OCI-LY7 (cell line): ENCODE measurements around the gene ARHGAP9. TPM values are rescaled to one million over a fixed set of nuclear protein-coding genes. Genes with fewer than 3 reads are reported as not detected.
A peak's percentile ranks its signal among the peaks of the same experiment; 100 is the strongest.

Source experiments
- BruUV-seq: library from RNA; stranded (reverse); fragments of 400-500 nt; replicated peaks from 2 replicates; lab custom pipeline; 2021; lab: Mats Ljungman, UMichigan
- CTCF ChIA-PET: fragments of 300-600 bp; sonication (Branson Sonifier 250); formaldehyde crosslinking; loops from one replicate; lab custom pipeline; 2022; ENCODE audit warnings: antibody characterized with exemption; ENCODE audit not compliant: unreplicated experiment; lab: Charles Lee
- POLR2A ChIA-PET: fragments of 300-600 bp; sonication (Branson Sonifier 250); formaldehyde crosslinking; loops from one replicate; lab custom pipeline; 2022; ENCODE audit warnings: antibody characterized with exemption; lab: Charles Lee
- DNase-seq: peaks from one replicate; pipeline ENCODE4 v3.0.0-alpha.2; 2015; ENCODE audit warnings: low spot score
- H2AFZ ChIP-seq: fragments of 200-600 bp; sonication (generic), shearing (Covaris generic); 2 replicates; pipeline ENCODE4 v1.6.1; 2014; ENCODE audit warnings: mild to moderate bottlenecking, antibody characterized with exemption, low read length, moderate library complexity
- H3K27ac ChIP-seq: fragments of 200-600 bp; sonication (generic); 2 replicates; pipeline ENCODE4 v1.5.1; 2014; ENCODE audit warnings: mixed run types, low read depth, mild to moderate bottlenecking, moderate library complexity, low read length, inconsistent platforms; ENCODE audit not compliant: poor library complexity, severe bottlenecking
- H3K36me3 ChIP-seq: fragments of 200-600 bp; sonication (generic); 2 replicates; pipeline ENCODE4 v1.6.1; 2014; ENCODE audit warnings: mild to moderate bottlenecking, antibody characterized with exemption, low read length, moderate library complexity, mixed read lengths; ENCODE audit not compliant: insufficient read depth
- H3K4me1 ChIP-seq: fragments of 200-600 bp; sonication (generic); 2 replicates; pipeline ENCODE4 v1.5.1; 2014; ENCODE audit warnings: mild to moderate bottlenecking, low read length; ENCODE audit not compliant: insufficient read depth, poor library complexity, severe bottlenecking
- H3K4me2 ChIP-seq: fragments of 200-600 bp; sonication (generic); 2 replicates; pipeline ENCODE4 v1.6.1; 2014; ENCODE audit warnings: mild to moderate bottlenecking, low read length
- H3K4me3 ChIP-seq: fragments of 200-600 bp; sonication (generic); 2 replicates; pipeline ENCODE4 v1.5.1; 2014; ENCODE audit warnings: mild to moderate bottlenecking, low read depth, low read length; ENCODE audit not compliant: poor library complexity, severe bottlenecking
- H3K79me2 ChIP-seq: fragments of 200-600 bp; sonication (generic); 2 replicates; pipeline ENCODE4 v1.6.1; 2016; ENCODE audit warnings: low read depth, mild to moderate bottlenecking, low read length, moderate library complexity, mixed read lengths; ENCODE audit not compliant: insufficient read depth
- H3K9me2 ChIP-seq: fragments of 200-600 bp; sonication (generic); 2 replicates; pipeline ENCODE4 v1.6.1; 2016; ENCODE audit warnings: mild to moderate bottlenecking, low read length, mixed read lengths; ENCODE audit not compliant: insufficient read depth
- H3K9me3 ChIP-seq: fragments of 200-600 bp; sonication (generic); 2 replicates; pipeline ENCODE4 v1.6.1; 2014; ENCODE audit warnings: mild to moderate bottlenecking, mixed run types, low read length, mixed read lengths
- H4K20me1 ChIP-seq: fragments of 200-600 bp; sonication (generic); 2 replicates; pipeline ENCODE4 v1.6.1; 2014; ENCODE audit warnings: mild to moderate bottlenecking, antibody characterized with exemption, low read length, moderate library complexity, mixed read lengths; ENCODE audit not compliant: insufficient read depth
- CTCF ChIP-seq: fragments of 200-600 bp; sonication (generic); conservative IDR thresholded peaks from 2 replicates; pipeline ENCODE4 v1.5.1; 2014; ENCODE audit warnings: mild to moderate bottlenecking, antibody characterized with exemption, low read length, moderate library complexity, mixed read lengths
- EZH2phosphoT487 ChIP-seq: fragments of 200-600 bp; sonication (generic); IDR thresholded peaks from 2 replicates; pipeline ENCODE4 v1.6.1; 2018; ENCODE audit warnings: low read depth, borderline replicate concordance, mild to moderate bottlenecking, mixed run types, antibody characterized with exemption, low read length, moderate library complexity, mixed read lengths
- intact Hi-C: fragments of 100-400 bp; cut with micrococcal nuclease; formaldehyde crosslinking; loops from one replicate; pipeline ENCODE4 v1.10.0; 2022; ENCODE audit not compliant: unreplicated experiment
- total RNA-seq, 2 experiments: library from RNA; depleted of rRNA in 1 of 2; stranded (reverse); fragments of >200 nt in 1 of 2; shearing (Covaris generic) in 1 of 2; gene quantifications; 2 replicates each; pipeline ENCODE4 v1.2.3, GENCODE V29; 2014 to 2022

Gene ARHGAP9
- total RNA-seq, 2 experiments from 2014 or later: 66.2 to 111 TPM

GRCh38 chr12:57454566-57455373, 24.9 kb downstream of the ARHGAP9 start, which contains the start of gene INHBE:
Gene INHBE (plus strand): TSS chr12:57455307. CDS start chr12:57455537, 230 bp downstream.
- H3K27ac ChIP-seq: no peak within 1 kb of the TSS
- CTCF ChIA-PET: interaction anchor here (0.6 to 2.2 kb wide), 11 partner anchors 10 to 241 kb away, joined by 3 to 14 read pairs (median 5); no protein-coding TSS in a partner anchor
- H2AFZ ChIP-seq: peak within 1 kb of the TSS; percentile 23; the same call in 1 of the 2 replicates
- DNase-seq: peak; percentile 58
- H3K9me3 ChIP-seq: no peaks in the 10 kb centered on the region
- no peaks in the 10 kb centered on the region for H3K79me2 ChIP-seq
- peak within 1 kb of the TSS; percentile 58 for H3K4me2 ChIP-seq
- no peak for TF ChIP-seq EZH2phosphoT487
- H3K36me3 ChIP-seq: no peaks in the 10 kb centered on the region
- H3K4me3 ChIP-seq: peak within 1 kb of the TSS; percentile 42
- intact Hi-C loops: no loop called here
- POLR2A ChIA-PET: interaction anchor here (0.6 to 2.1 kb wide), 9 partner anchors 8 to 943 kb away, joined by 3 to 7 read pairs (median 4); partner anchors contain the start of gene SHMT2
- H4K20me1 ChIP-seq: no peaks in the 10 kb centered on the region
- H3K4me1 ChIP-seq: peaks cover 41% of the 10 kb centered on the region
- no TSS peak for BruUV-seq
- no peaks in the 10 kb centered on the region for H3K9me2 ChIP-seq

- DNase-seq: no peak
- TF ChIP-seq CTCF (no peak), EZH2phosphoT487 (no peak)
- Histone ChIP-seq H3K9me2 (no peaks in the 10 kb centered on the region), H3K36me3 (no peaks in the 10 kb centered on the region), H3K79me2 (no peaks in the 10 kb centered on the region), H3K9me3 (no peaks in the 10 kb centered on the region), H3K4me3 (no peak overlapping the region), H3K4me1 (peaks cover 41% of the 10 kb centered on the region), H4K20me1 (no peaks in the 10 kb centered on the region), H3K4me2 (0 out of 2 replicates have a peak overlapping the region, but pooled peaks have one; percentile 7), H2AFZ (no peak overlapping the region), H3K27ac (no peak overlapping the region)
- POLR2A ChIA-PET: interaction anchor here (0.6 to 2.1 kb wide), 4 partner anchors 9 to 225 kb away, joined by 3 to 7 read pairs (median 4); partner anchors contain the start of gene SHMT2
- intact Hi-C loops: no loop called here
- no TSS peak for BruUV-seq
- CTCF ChIA-PET: interaction anchor here (1.2 to 2.2 kb wide), 2 partner anchors 24 to 147 kb away, joined by 3 to 12 read pairs; no protein-coding TSS in a partner anchor
These were observed 25.5 kb downstream of the ARHGAP9 start for GRCh38 chr12:57454213-57454565.

- H2AFZ ChIP-seq: peak overlapping the region; percentile 21; the same call in 1 of the 2 replicates
- no peaks in the 10 kb centered on the region for H3K79me2 ChIP-seq
- H3K4me3 ChIP-seq: no peak overlapping the region
- DNase-seq: peak; percentile 71
- no peaks in the 10 kb centered on the region for H3K36me3 ChIP-seq
- no peaks in the 10 kb centered on the region for H3K9me2 ChIP-seq
- H4K20me1 ChIP-seq: no peaks in the 10 kb centered on the region
- intact Hi-C loops: loop anchor here (1.0 to 2.0 kb wide), 3 partner anchors 146 to 240 kb away; no protein-coding TSS in a partner anchor
- BruUV-seq: no TSS peak
- H3K27ac ChIP-seq: no peak overlapping the region
- ChIA-PET POLR2A (interaction anchor here (0.6 to 1.9 kb wide), 6 partner anchors 8 to 202 kb away, joined by 3 to 8 read pairs (median 4); partner anchors contain the start of gene STAC3), CTCF (interaction anchor here (0.6 to 1.3 kb wide), 6 partner anchors 111 to 393 kb away, joined by 3 to 7 read pairs (median 6); no protein-coding TSS in a partner anchor)
- no peak for TF ChIP-seq EZH2phosphoT487
- TF ChIP-seq CTCF: peak; percentile 88
- no peaks in the 10 kb centered on the region for H3K9me3 ChIP-seq
- H3K4me1 ChIP-seq: peaks cover 32% of the 10 kb centered on the region
- H3K4me2 ChIP-seq: no peak overlapping the region
These were observed 26.6 kb downstream of the ARHGAP9 start for GRCh38 chr12:57452937-57453509.
